Left kidney (tissue), 8 donors: Measurements from ENCODE around the gene PRKCG. TPM values are rescaled to one million over a fixed set of nuclear protein-coding genes. Genes with fewer than 3 reads are reported as not detected.
"Not testable (repeated sequence)": the region's sequence is repeated elsewhere in the genome, so short reads cannot be mapped to it uniquely, and the experiment has no call there.

Source experiments
- DNase-seq: peaks from one replicate; pipeline ENCODE4 v3.0.0-alpha.2; 2013
- long read RNA-seq, 8 donors: transcript quantifications; one replicate each; lab custom pipeline, GENCODE V29; 2026
- polyA plus RNA-seq: library from polyadenylated mRNA; unstranded; fragments of 120-200 nt; gene quantifications from one replicate; pipeline ENCODE4 v1.2.1, GENCODE V29; 2013; ENCODE audit not compliant: insufficient read length

Gene PRKCG
- 0.65 TPM for polyA plus RNA-seq
- long read RNA-seq, donor 1 = 0 reads
- long read RNA-seq, donor 2 = 0 reads
- long read RNA-seq, donor 3 = 0 reads
- long read RNA-seq, donor 4 = 0 reads
- long read RNA-seq, donor 5 = 0 reads
- long read RNA-seq, donor 6 = 0 reads
- long read RNA-seq, donor 7 = 0 reads
- long read RNA-seq, donor 8 = 0 reads

- DNase-seq = no peak
Measured at GRCh38 chr19:53881482-53882390, at the start of gene PRKCG. Gene PRKCG (plus strand): TSS chr19:53882197. CDS start chr19:53882495, 298 bp downstream.

- DNase-seq = not testable (repeated sequence)
Measured at GRCh38 chr19:53832861-53833260, 49.1 kb upstream of the PRKCG start.

GRCh38 chr19:53838446-53838845 is 43.6 kb upstream of the PRKCG start:
- not testable (repeated sequence) for DNase-seq

- not testable (repeated sequence) for DNase-seq
Measured at GRCh38 chr19:53840241-53840640, 41.8 kb upstream of the PRKCG start.

GRCh38 chr19:53840914-53841313 is 41.1 kb upstream of the PRKCG start:
- DNase-seq = not testable (repeated sequence)

- DNase-seq = no peak
Measured at GRCh38 chr19:53844849-53845246, 37.1 kb upstream of the PRKCG start.

GRCh38 chr19:53847555-53847954 is 34.4 kb upstream of the PRKCG start:
- DNase-seq = no peak

GRCh38 chr19:53849237-53849676 is 32.7 kb upstream of the PRKCG start:
- no peak for DNase-seq

GRCh38 chr19:53853707-53854106 is 28.3 kb upstream of the PRKCG start:
- no peak for DNase-seq

GRCh38 chr19:53864308-53864836 is 17.6 kb upstream of the PRKCG start:
- DNase-seq = no peak

- no peak for DNase-seq
Measured at GRCh38 chr19:53865523-53865917, 16.5 kb upstream of the PRKCG start.

- peak; percentile 73 for DNase-seq
Measured at GRCh38 chr19:53865918-53866864, 15.8 kb upstream of the PRKCG start.

GRCh38 chr19:53866865-53867224 is 15.2 kb upstream of the PRKCG start:
- no peak for DNase-seq

GRCh38 chr19:53867225-53868090 is 14.5 kb upstream of the PRKCG start, which contains the start of gene MYADM:
Gene MYADM (plus strand): TSS chr19:53867883. CDS start chr19:53873530, 5,647 bp downstream.
- DNase-seq = peak; percentile 99

- no peak for DNase-seq
Measured at GRCh38 chr19:53868091-53868891, 13.7 kb upstream of the PRKCG start.

GRCh38 chr19:53868892-53869804 is 12.8 kb upstream of the PRKCG start:
- peak; percentile 90 for DNase-seq

- DNase-seq = not testable (repeated sequence)
Measured at GRCh38 chr19:53869805-53870484, 12.1 kb upstream of the PRKCG start.

- no peak for DNase-seq
Measured at GRCh38 chr19:53870485-53870844, 11.5 kb upstream of the PRKCG start.
